GM23338 (cell line): ENCODE data around the gene CDH4. TPM values are rescaled to one million over a fixed set of nuclear protein-coding genes. Genes with fewer than 3 reads are reported as not detected.

ENCODE experiments used
- ATAC-seq: fragments of 200-7000 bp; cut with Tn5 transposase; 3 replicates; pipeline ENCODE4 v1.9.1; 2020
- DNase-seq: peaks from one replicate; pipeline ENCODE4 v3.0.0-alpha.2; 2015; ENCODE audit warnings: low spot score
- H2AFZ ChIP-seq: fragments of 200-600 bp; sonication (generic); 2 replicates; pipeline ENCODE4 v1.8.0; 2016; ENCODE audit warnings: antibody characterized with exemption, mild to moderate bottlenecking, moderate library complexity
- H3F3A ChIP-seq: fragments of 200-600 bp; sonication (generic); replicated peaks from 2 replicates; pipeline ENCODE4 v1.8.0; 2017; ENCODE audit warnings: antibody characterized with exemption, mixed run types, low read depth
- H3K27ac ChIP-seq: fragments of 200-600 bp; sonication (generic); 2 replicates; pipeline ENCODE4 v1.6.1; 2016; ENCODE audit warnings: low read depth
- H3K27me3 ChIP-seq: fragments of 200-600 bp; sonication (generic); 2 replicates; pipeline ENCODE4 v1.8.0; 2016; ENCODE audit warnings: mild to moderate bottlenecking, mixed run types, moderate library complexity; ENCODE audit not compliant: insufficient read depth
- H3K36me3 ChIP-seq: fragments of 200-600 bp; sonication (generic); 2 replicates; pipeline ENCODE4 v1.8.0; 2016; ENCODE audit warnings: mild to moderate bottlenecking; ENCODE audit not compliant: insufficient read depth
- H3K4me1 ChIP-seq: fragments of 200-600 bp; sonication (generic); 2 replicates; pipeline ENCODE4 v1.8.0; 2016; ENCODE audit warnings: mild to moderate bottlenecking, moderate library complexity; ENCODE audit not compliant: insufficient read depth
- H3K4me2 ChIP-seq: fragments of 200-600 bp; sonication (generic); 2 replicates; pipeline ENCODE4 v1.7.1; 2017; ENCODE audit warnings: mixed run types
- H3K4me3 ChIP-seq: fragments of 200-600 bp; sonication (generic); 2 replicates; pipeline ENCODE4 v1.6.1; 2016; ENCODE audit warnings: mixed run types
- H3K79me2 ChIP-seq: fragments of 200-600 bp; sonication (generic); replicated peaks from 2 replicates; pipeline ENCODE4 v1.8.0; 2017; ENCODE audit warnings: mild to moderate bottlenecking; ENCODE audit not compliant: insufficient read depth
- H3K9me2 ChIP-seq: fragments of 200-600 bp; sonication (generic); 2 replicates; pipeline ENCODE4 v1.8.0; 2017; ENCODE audit not compliant: insufficient read depth
- H4K20me1 ChIP-seq: fragments of 200-600 bp; sonication (generic); replicated peaks from 2 replicates; pipeline ENCODE4 v1.8.0; 2017; ENCODE audit warnings: mild to moderate bottlenecking; ENCODE audit not compliant: insufficient read depth
- H3K27ac Mint-ChIP-seq: 2 replicates; pipeline ENCODE4 v1.8.0; 2020; ENCODE audit warnings: inconsistent platforms, mild to moderate bottlenecking, moderate library complexity, mixed read lengths
- H3K27me3 Mint-ChIP-seq: 3 replicates; pipeline ENCODE4 v1.8.0; 2022; ENCODE audit warnings: low read depth, mild to moderate bottlenecking, moderate library complexity, mixed read lengths, inconsistent platforms; ENCODE audit not compliant: insufficient read depth, poor library complexity
- H3K36me3 Mint-ChIP-seq: 3 replicates; pipeline ENCODE4 v1.8.0; 2021; ENCODE audit warnings: low read depth, mild to moderate bottlenecking, inconsistent platforms, moderate library complexity, mixed read lengths
- H3K4me1 Mint-ChIP-seq: 3 replicates; pipeline ENCODE4 v1.8.0; 2020; ENCODE audit warnings: mild to moderate bottlenecking, inconsistent platforms, mixed read lengths
- H3K4me3 Mint-ChIP-seq: 3 replicates; pipeline ENCODE4 v1.8.0; 2021; ENCODE audit warnings: moderate library complexity, mild to moderate bottlenecking, inconsistent platforms, mixed read lengths
- H3K9me3 Mint-ChIP-seq: 3 replicates; pipeline ENCODE4 v1.8.0; 2020; ENCODE audit warnings: moderate library complexity, mild to moderate bottlenecking, inconsistent platforms, mixed read lengths
- EZH2 ChIP-seq: fragments of 200-600 bp; sonication (generic); IDR thresholded peaks from one replicate; pipeline ENCODE4 v1.8.0; 2017; ENCODE audit warnings: antibody characterized with exemption, mild to moderate bottlenecking, low read depth; ENCODE audit not compliant: unreplicated experiment
- NANOG ChIP-seq: IDR thresholded peaks from 2 replicates; pipeline ENCODE4 v1.6.1; 2016; ENCODE audit warnings: antibody characterized with exemption, borderline replicate concordance
- REST ChIP-seq: IDR thresholded peaks from one replicate; pipeline ENCODE4 v1.6.1; 2018; ENCODE audit warnings: antibody characterized with exemption; ENCODE audit not compliant: unreplicated experiment
- ZNF114 ChIP-seq: fragments of 250-450 bp; sonication (Bioruptor Pico); IDR thresholded peaks from 2 replicates; pipeline ENCODE4 v1.5.0; 2020; ENCODE audit warnings: mild to moderate bottlenecking, moderate library complexity
- polyA plus RNA-seq: library from polyadenylated mRNA; unstranded; fragments of >200 nt; fragmentation: Nextera tagmentation; extraction: Ambion mirVana; gene quantifications from 2 replicates; pipeline ENCODE4 v1.2.1, GENCODE V29; 2016
- total RNA-seq: library from RNA; depleted of rRNA; stranded (reverse); fragments of >200 nt; shearing (Covaris generic); gene quantifications from 2 replicates; pipeline ENCODE4 v1.2.3, GENCODE V29; 2014
- TF ChIP-seq, protein P1 (sequence below): fragments of 250-450 bp; sonication (Bioruptor Pico); IDR thresholded peaks from 2 replicates; pipeline ENCODE4 v1.5.0; 2020; ENCODE audit warnings: mild to moderate bottlenecking, moderate library complexity
- TF ChIP-seq, protein P2 (sequence below): IDR thresholded peaks from 2 replicates; pipeline ENCODE4 v1.6.1; 2016; ENCODE audit warnings: antibody characterized with exemption
- TF ChIP-seq, protein P3 (sequence below), 2 experiments: fragments of 200-600 bp in 1 of 2; sonication (generic) in 1 of 2; conservative IDR thresholded peaks; 2 replicates each; pipeline versions ENCODE4 v1.5.1 to v1.6.1; 2016 to 2017; ENCODE audit warnings: antibody characterized with exemption in 2 of 2, low read depth in 2 of 2, mild to moderate bottlenecking in 2 of 2, moderate library complexity in 1 of 2

The CDH4 gene
- total and polyA plus RNA-seq, 2 experiments from 2014 or later = 1.2 to 4.2 TPM

DNA sequence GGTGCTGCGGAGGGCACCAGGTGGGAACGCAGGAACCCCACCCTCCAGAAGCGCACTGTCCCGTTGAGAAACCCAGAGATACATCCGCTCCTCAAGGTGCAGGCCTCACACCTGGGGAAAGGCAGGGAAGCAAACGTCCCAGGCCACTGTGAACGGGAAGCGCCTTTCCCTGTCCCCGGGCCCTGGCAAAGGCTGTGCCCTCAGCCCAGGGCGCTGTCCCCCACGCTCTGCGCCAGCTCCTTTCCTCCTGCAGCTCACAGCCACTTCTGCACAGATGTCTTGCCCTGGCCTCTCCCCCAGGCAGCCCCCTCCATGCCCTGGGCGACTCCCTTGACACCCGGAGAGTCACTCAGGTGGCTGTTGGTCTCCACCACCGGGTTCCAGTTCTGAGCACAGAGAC is 609.8 kb downstream of the CDH4 start:
- H3K4me1 Mint-ChIP-seq = no peaks in the 10 kb centered on the region
- H4K20me1 ChIP-seq = no peaks in the 10 kb centered on the region
- DNase-seq = no peak
- H3K9me2 ChIP-seq = no peaks in the 10 kb centered on the region
- no peak overlapping the region for H3K27ac ChIP-seq
- no peak for ATAC-seq
- H3K4me2 ChIP-seq = no peak overlapping the region
- no peaks in the 10 kb centered on the region for H3K79me2 ChIP-seq
- no peak overlapping the region for H3K27ac Mint-ChIP-seq
- H3K4me3 Mint-ChIP-seq = no peak overlapping the region
- no peaks in the 10 kb centered on the region for H3K27me3 ChIP-seq
- no peaks in the 10 kb centered on the region for H3F3A ChIP-seq
- H3K36me3 Mint-ChIP-seq = no peaks in the 10 kb centered on the region
- H3K4me3 ChIP-seq = no peak overlapping the region
- peaks cover 9% of the 10 kb centered on the region for H3K27me3 Mint-ChIP-seq
- no peak for TF ChIP-seq EZH2
- TF ChIP-seq, protein P1, sequence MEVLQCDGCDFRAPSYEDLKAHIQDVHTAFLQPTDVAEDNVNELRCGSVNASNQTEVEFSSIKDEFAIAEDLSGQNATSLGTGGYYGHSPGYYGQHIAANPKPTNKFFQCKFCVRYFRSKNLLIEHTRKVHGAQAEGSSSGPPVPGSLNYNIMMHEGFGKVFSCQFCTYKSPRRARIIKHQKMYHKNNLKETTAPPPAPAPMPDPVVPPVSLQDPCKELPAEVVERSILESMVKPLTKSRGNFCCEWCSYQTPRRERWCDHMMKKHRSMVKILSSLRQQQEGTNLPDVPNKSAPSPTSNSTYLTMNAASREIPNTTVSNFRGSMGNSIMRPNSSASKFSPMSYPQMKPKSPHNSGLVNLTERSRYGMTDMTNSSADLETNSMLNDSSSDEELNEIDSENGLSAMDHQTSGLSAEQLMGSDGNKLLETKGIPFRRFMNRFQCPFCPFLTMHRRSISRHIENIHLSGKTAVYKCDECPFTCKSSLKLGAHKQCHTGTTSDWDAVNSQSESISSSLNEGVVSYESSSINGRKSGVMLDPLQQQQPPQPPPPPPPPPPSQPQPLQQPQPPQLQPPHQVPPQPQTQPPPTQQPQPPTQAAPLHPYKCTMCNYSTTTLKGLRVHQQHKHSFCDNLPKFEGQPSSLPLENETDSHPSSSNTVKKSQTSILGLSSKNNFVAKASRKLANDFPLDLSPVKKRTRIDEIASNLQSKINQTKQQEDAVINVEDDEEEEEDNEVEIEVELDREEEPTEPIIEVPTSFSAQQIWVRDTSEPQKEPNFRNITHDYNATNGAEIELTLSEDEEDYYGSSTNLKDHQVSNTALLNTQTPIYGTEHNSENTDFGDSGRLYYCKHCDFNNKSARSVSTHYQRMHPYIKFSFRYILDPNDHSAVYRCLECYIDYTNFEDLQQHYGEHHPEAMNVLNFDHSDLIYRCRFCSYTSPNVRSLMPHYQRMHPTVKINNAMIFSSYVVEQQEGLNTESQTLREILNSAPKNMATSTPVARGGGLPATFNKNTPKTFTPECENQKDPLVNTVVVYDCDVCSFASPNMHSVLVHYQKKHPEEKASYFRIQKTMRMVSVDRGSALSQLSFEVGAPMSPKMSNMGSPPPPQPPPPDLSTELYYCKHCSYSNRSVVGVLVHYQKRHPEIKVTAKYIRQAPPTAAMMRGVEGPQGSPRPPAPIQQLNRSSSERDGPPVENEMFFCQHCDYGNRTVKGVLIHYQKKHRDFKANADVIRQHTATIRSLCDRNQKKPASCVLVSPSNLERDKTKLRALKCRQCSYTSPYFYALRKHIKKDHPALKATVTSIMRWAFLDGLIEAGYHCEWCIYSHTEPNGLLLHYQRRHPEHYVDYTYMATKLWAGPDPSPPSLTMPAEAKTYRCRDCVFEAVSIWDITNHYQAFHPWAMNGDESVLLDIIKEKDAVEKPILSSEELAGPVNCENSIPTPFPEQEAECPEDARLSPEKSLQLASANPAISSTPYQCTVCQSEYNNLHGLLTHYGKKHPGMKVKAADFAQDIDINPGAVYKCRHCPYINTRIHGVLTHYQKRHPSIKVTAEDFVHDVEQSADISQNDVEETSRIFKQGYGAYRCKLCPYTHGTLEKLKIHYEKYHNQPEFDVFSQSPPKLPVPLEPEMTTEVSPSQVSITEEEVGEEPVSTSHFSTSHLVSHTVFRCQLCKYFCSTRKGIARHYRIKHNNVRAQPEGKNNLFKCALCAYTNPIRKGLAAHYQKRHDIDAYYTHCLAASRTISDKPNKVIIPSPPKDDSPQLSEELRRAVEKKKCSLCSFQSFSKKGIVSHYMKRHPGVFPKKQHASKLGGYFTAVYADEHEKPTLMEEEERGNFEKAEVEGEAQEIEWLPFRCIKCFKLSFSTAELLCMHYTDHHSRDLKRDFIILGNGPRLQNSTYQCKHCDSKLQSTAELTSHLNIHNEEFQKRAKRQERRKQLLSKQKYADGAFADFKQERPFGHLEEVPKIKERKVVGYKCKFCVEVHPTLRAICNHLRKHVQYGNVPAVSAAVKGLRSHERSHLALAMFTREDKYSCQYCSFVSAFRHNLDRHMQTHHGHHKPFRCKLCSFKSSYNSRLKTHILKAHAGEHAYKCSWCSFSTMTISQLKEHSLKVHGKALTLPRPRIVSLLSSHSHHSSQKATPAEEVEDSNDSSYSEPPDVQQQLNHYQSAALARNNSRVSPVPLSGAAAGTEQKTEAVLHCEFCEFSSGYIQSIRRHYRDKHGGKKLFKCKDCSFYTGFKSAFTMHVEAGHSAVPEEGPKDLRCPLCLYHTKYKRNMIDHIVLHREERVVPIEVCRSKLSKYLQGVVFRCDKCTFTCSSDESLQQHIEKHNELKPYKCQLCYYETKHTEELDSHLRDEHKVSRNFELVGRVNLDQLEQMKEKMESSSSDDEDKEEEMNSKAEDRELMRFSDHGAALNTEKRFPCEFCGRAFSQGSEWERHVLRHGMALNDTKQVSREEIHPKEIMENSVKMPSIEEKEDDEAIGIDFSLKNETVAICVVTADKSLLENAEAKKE = no peak
- TF ChIP-seq, protein P2, sequence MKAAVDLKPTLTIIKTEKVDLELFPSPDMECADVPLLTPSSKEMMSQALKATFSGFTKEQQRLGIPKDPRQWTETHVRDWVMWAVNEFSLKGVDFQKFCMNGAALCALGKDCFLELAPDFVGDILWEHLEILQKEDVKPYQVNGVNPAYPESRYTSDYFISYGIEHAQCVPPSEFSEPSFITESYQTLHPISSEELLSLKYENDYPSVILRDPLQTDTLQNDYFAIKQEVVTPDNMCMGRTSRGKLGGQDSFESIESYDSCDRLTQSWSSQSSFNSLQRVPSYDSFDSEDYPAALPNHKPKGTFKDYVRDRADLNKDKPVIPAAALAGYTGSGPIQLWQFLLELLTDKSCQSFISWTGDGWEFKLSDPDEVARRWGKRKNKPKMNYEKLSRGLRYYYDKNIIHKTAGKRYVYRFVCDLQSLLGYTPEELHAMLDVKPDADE = no peak
- no peak for TF ChIP-seq NANOG
- no peaks in the 10 kb centered on the region for H3K4me1 ChIP-seq
- no peak overlapping the region for H2AFZ ChIP-seq
- no peaks in the 10 kb centered on the region for H3K36me3 ChIP-seq
- H3K9me3 Mint-ChIP-seq = no peaks in the 10 kb centered on the region; the same call in 1 of the 3 replicates

DNA sequence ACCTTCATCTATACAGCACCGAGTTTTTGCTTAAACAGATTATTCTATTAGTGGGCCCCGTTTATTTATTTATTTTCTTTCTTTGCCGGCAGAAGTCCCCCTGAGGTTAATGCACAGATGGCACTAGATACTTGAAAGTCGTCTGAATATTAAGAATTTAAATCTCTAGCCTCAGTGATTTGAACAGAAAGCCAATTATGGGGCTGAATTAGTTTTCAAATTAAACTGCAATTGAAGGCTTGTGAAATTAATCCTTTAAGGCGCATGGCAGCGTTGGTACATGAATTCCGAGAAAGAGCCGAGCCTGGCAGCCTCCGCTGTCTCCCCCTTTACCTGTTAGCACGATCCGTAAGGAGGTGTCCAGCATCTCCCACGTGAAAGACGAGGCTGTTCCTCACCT is 610.8 kb downstream of the CDH4 start:
- Histone ChIP-seq H3K4me3 (no peak overlapping the region), H3K4me2 (no peak overlapping the region), H3K4me1 (no peaks in the 10 kb centered on the region), H3K36me3 (no peaks in the 10 kb centered on the region), H3K27ac (no peak overlapping the region), H2AFZ (no peak overlapping the region), H3K27me3 (no peaks in the 10 kb centered on the region), H3K9me2 (no peaks in the 10 kb centered on the region), H3K79me2 (no peaks in the 10 kb centered on the region), H4K20me1 (no peaks in the 10 kb centered on the region), H3F3A (no peaks in the 10 kb centered on the region)
- Mint-ChIP-seq H3K36me3 (no peaks in the 10 kb centered on the region), H3K27ac (no peak overlapping the region), H3K27me3 (peaks cover 9% of the 10 kb centered on the region), H3K4me3 (no peak overlapping the region), H3K4me1 (no peaks in the 10 kb centered on the region), H3K9me3 (no peaks in the 10 kb centered on the region; the same call in 1 of the 3 replicates)
- DNase-seq (no peak), ATAC-seq (no peak)
- TF ChIP-seq, protein P3, sequence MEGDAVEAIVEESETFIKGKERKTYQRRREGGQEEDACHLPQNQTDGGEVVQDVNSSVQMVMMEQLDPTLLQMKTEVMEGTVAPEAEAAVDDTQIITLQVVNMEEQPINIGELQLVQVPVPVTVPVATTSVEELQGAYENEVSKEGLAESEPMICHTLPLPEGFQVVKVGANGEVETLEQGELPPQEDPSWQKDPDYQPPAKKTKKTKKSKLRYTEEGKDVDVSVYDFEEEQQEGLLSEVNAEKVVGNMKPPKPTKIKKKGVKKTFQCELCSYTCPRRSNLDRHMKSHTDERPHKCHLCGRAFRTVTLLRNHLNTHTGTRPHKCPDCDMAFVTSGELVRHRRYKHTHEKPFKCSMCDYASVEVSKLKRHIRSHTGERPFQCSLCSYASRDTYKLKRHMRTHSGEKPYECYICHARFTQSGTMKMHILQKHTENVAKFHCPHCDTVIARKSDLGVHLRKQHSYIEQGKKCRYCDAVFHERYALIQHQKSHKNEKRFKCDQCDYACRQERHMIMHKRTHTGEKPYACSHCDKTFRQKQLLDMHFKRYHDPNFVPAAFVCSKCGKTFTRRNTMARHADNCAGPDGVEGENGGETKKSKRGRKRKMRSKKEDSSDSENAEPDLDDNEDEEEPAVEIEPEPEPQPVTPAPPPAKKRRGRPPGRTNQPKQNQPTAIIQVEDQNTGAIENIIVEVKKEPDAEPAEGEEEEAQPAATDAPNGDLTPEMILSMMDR (conservative IDR thresholded peaks at IDR 0.05; ENCODE audit: low read depth in 2 of 2) = no peak
- TF ChIP-seq REST (no peak), ZNF114 (CRISPR knock-in tag) (no peak)
